ENCODE data around the gene GMDS. TPM values are rescaled to one million over a fixed set of nuclear protein-coding genes. Genes with fewer than 3 reads are reported as not detected.

GMDS gene
- total and polyA plus RNA-seq, 2 donors (not counting 3 experiments of a cell fraction or from before 2014, with no cell fraction given) = 9.8 to 23.5 TPM

- dilution Hi-C loops (cut with MboI; ENCODE audit: extremely low pct_ligation_motif_present, low sequenced_read_pairs) (no loop called here), intact Hi-C loops (cut with micrococcal nuclease) (no loop called here)
- Histone ChIP-seq H4K20me1 (replicated peaks; ENCODE audit: control insufficient read depth, extremely low read depth, insufficient read depth, low read length) (no peaks in the 10 kb centered on the region), H3K27ac (ENCODE audit: insufficient read depth, low read depth, low read length) (no peak overlapping the region), H3K9me1 (replicated peaks; ENCODE audit: control insufficient read depth, extremely low read depth, insufficient read depth, low read length) (no peaks in the 10 kb centered on the region), H3K27me3 (ENCODE audit: control insufficient read depth in 2 of 2, insufficient read depth in 2 of 2, low read length in 2 of 2) (no peaks in the 10 kb centered on the region), H2AFZ (ENCODE audit: low read depth, low read length) (no peak overlapping the region), H3K79me2 (ENCODE audit: control insufficient read depth, insufficient read depth, low read length) (no peaks in the 10 kb centered on the region), H3K4me2 (ENCODE audit: insufficient read depth, low read length) (no peak overlapping the region), H3K9me3 (replicated peaks; ENCODE audit: control insufficient read depth, insufficient read depth, low read length) (no peaks in the 10 kb centered on the region), H3K4me3 (replicated peaks in 1 of 3; ENCODE audit: insufficient read depth in 1 of 3, low read depth in 1 of 3, low read length in 3 of 3) (no peak overlapping the region), H3K4me1 (ENCODE audit: control insufficient read depth, extremely low read depth, insufficient read depth, low read length) (no peaks in the 10 kb centered on the region), H3K36me3 (ENCODE audit: control insufficient read depth in 2 of 2, extremely low read depth in 1 of 2, insufficient read depth in 2 of 2, low read length in 2 of 2) (no peaks in the 10 kb centered on the region), H3K9ac (replicated peaks; ENCODE audit: extremely low read depth, insufficient read depth, low read length) (no peak overlapping the region)
- POLR2A ChIA-PET = no interaction called here
- TF ChIP-seq MYC (IDR thresholded peaks at IDR 0.05; ENCODE audit: low read depth, low read length) (no peak), CTCF (IDR thresholded peaks at IDR 0.05; ENCODE audit: extremely low read depth in 1 of 2, insufficient read depth in 1 of 2, low read depth in 1 of 2, low read length in 2 of 2) (no peak), MAX (IDR thresholded peaks at IDR 0.05; ENCODE audit: insufficient read depth, insufficient read length) (no peak), JUN (IDR thresholded peaks at IDR 0.05; ENCODE audit: borderline replicate concordance, insufficient read depth, insufficient read length, low read depth) (no peak)
- CTCF ChIA-PET = no interaction called here
- BruUV-seq (replicated peaks) = no TSS peak
- FAIRE-seq (no peak), DNase-seq (ENCODE audit: low read depth, low spot score) (no peak)
These were observed 585.6 kb downstream of the GMDS start for GRCh38 chr6:1659816-1660215.

GRCh38 chr6:1658212-1659005 is 587.0 kb downstream of the GMDS start:
- POLR2A ChIA-PET = no interaction called here
- DNase-seq (ENCODE audit: low read depth, low spot score) (no peak), FAIRE-seq (no peak)
- Histone ChIP-seq H3K27me3 (ENCODE audit: control insufficient read depth in 2 of 2, insufficient read depth in 2 of 2, low read length in 2 of 2) (no peaks in the 10 kb centered on the region), H3K27ac (ENCODE audit: insufficient read depth, low read depth, low read length) (no peak overlapping the region), H3K36me3 (ENCODE audit: control insufficient read depth in 2 of 2, extremely low read depth in 1 of 2, insufficient read depth in 2 of 2, low read length in 2 of 2) (no peaks in the 10 kb centered on the region), H4K20me1 (replicated peaks; ENCODE audit: control insufficient read depth, extremely low read depth, insufficient read depth, low read length) (no peaks in the 10 kb centered on the region), H3K4me3 (replicated peaks in 1 of 3; ENCODE audit: insufficient read depth in 1 of 3, low read depth in 1 of 3, low read length in 3 of 3) (no peak overlapping the region), H2AFZ (ENCODE audit: low read depth, low read length) (no peak overlapping the region), H3K9me3 (replicated peaks; ENCODE audit: control insufficient read depth, insufficient read depth, low read length) (no peaks in the 10 kb centered on the region), H3K4me1 (ENCODE audit: control insufficient read depth, extremely low read depth, insufficient read depth, low read length) (no peaks in the 10 kb centered on the region), H3K79me2 (ENCODE audit: control insufficient read depth, insufficient read depth, low read length) (no peaks in the 10 kb centered on the region), H3K4me2 (ENCODE audit: insufficient read depth, low read length) (no peak overlapping the region), H3K9me1 (replicated peaks; ENCODE audit: control insufficient read depth, extremely low read depth, insufficient read depth, low read length) (no peaks in the 10 kb centered on the region), H3K9ac (replicated peaks; ENCODE audit: extremely low read depth, insufficient read depth, low read length) (no peak overlapping the region)
- CTCF ChIA-PET = interaction anchor here (1.2 kb wide), 1 partner anchor 28 kb away, joined by 4 read pairs; no protein-coding TSS in a partner anchor
- dilution Hi-C loops (cut with MboI; ENCODE audit: extremely low pct_ligation_motif_present, low sequenced_read_pairs) = no loop called here
- TF ChIP-seq POLR2AphosphoS5 (IDR thresholded peaks at IDR 0.05; ENCODE audit: insufficient read depth, low read depth, low read length) (no peak), JUN (IDR thresholded peaks at IDR 0.05; ENCODE audit: borderline replicate concordance, insufficient read depth, insufficient read length, low read depth) (no peak), FOS (IDR thresholded peaks at IDR 0.05; ENCODE audit: borderline replicate concordance, insufficient read depth, low read length) (no peak), MYC (IDR thresholded peaks at IDR 0.05; ENCODE audit: low read depth, low read length) (no peak), EZH2 (IDR thresholded peaks at IDR 0.05; ENCODE audit: borderline replicate concordance, low read depth, low read length, severe bottlenecking) (no peak), GATA2 (IDR thresholded peaks at IDR 0.05; ENCODE audit: insufficient read depth, insufficient read length, low read depth, low read length) (no peak), POLR2A (IDR thresholded peaks at IDR 0.05; ENCODE audit: low read depth, low read length) (no peak), CTCF (IDR thresholded peaks at IDR 0.05; ENCODE audit: extremely low read depth in 1 of 2, insufficient read depth in 1 of 2, low read depth in 1 of 2, low read length in 2 of 2) (no peak), MAX (IDR thresholded peaks at IDR 0.05; ENCODE audit: insufficient read depth, insufficient read length) (no peak)
- no TSS peak for BruUV-seq (replicated peaks)
- intact Hi-C loops (cut with micrococcal nuclease) = no loop called here

Measured in endothelial cell of umbilical vein (primary cell).